Sigmoid colon (tissue), 7 donors: ENCODE results near the gene MIDN. TPM values are rescaled to one million over a fixed set of nuclear protein-coding genes. Genes with fewer than 3 reads are reported as not detected.

ENCODE experiments used
- DNase-seq: peaks from one replicate; pipeline ENCODE4 v3.0.0-alpha.2; 2019
- H3K27ac ChIP-seq, 4 donors: fragments of 200-600 bp; sonication (generic); one replicate each; pipeline ENCODE4 v1.5.1; 2016 to 2019; ENCODE audit warnings: mild to moderate bottlenecking in 1 of 4
- H3K27me3 ChIP-seq, 3 donors: fragments of 200-600 bp; sonication (generic); one replicate each; pipeline ENCODE4 v1.5.1; 2019; ENCODE audit warnings: mild to moderate bottlenecking in 1 of 3
- H3K36me3 ChIP-seq, 4 donors: fragments of 200-600 bp; sonication (generic); one replicate each; pipeline ENCODE4 v1.5.1; 2016 to 2019
- H3K4me1 ChIP-seq, 4 donors: fragments of 200-600 bp; sonication (generic); one replicate each; pipeline ENCODE4 v1.5.1; 2017 to 2019
- H3K4me3 ChIP-seq, 4 donors: fragments of 200-600 bp; sonication (generic); one replicate each; pipeline ENCODE4 v1.5.1; 2017 to 2019; ENCODE audit warnings: mild to moderate bottlenecking in 2 of 4, moderate library complexity in 1 of 4
- H3K9me3 ChIP-seq, 4 donors: fragments of 200-600 bp in 3 of 4; sonication (generic) in 3 of 4; one replicate each; pipeline versions ENCODE4 v1.5.1 to v1.6.1; 2013 to 2019
- EP300 ChIP-seq, 4 donors: sonication (generic); formaldehyde crosslinking; IDR thresholded peaks; one replicate each; pipeline ENCODE4 v1.6.1; 2017; ENCODE audit warnings: antibody characterized with exemption in 4 of 4
- POLR2A ChIP-seq, 2 donors: fragments of 450-650 bp; IDR thresholded peaks; one replicate each; pipeline ENCODE4 v1.6.1; 2016; ENCODE audit warnings: antibody characterized with exemption in 2 of 2, mild to moderate bottlenecking in 2 of 2, moderate library complexity in 2 of 2
- POLR2AphosphoS5 ChIP-seq, 4 donors: sonication (generic); formaldehyde crosslinking; IDR thresholded peaks; one replicate each; pipeline ENCODE4 v1.6.1; 2017; ENCODE audit warnings: antibody characterized with exemption in 4 of 4
- WGBS, 2 donors: extraction: QIAGEN DNeasy Blood & Tissue Kit; methylation state at CpG; one replicate each; pipeline ENCODE4 v1.1.7; 2013; 5-methylcytosine and 5-hydroxymethylcytosine counted together
- intact Hi-C: fragments of 100-400 bp; cut with DNase I; formaldehyde crosslinking; loops from one replicate; pipeline ENCODE4 v1.15.1; 2023
- polyA plus RNA-seq, 3 donors: library from polyadenylated mRNA; stranded (reverse); fragments of 200-250 nt; gene quantifications; one replicate each; pipeline ENCODE4 v1.2.3, GENCODE V29; 2013
- total RNA-seq, 4 donors: library from RNA; depleted of rRNA; stranded (reverse); fragments of >200 nt; gene quantifications; one replicate each; pipeline ENCODE4 v1.1.0, GENCODE V29; 2016
- TF ChIP-seq, protein P1 (sequence below), 4 experiments: fragments of 450-650 bp in 3 of 4; fragments of 200-600 bp in 1 of 4; IDR thresholded peaks; one replicate each; pipeline ENCODE4 v1.5.1; 2016 to 2019; ENCODE audit warnings: antibody characterized with exemption in 4 of 4, mild to moderate bottlenecking in 3 of 4, moderate library complexity in 2 of 4
- donor health status: healthy with polysubstance abuse.
- donor health status: Bipolar disorder and iron deficiency.
- donor health status: healthy.

Gene MIDN
- total and polyA plus RNA-seq, 7 donors, result 14.6 to 87.0 (median 42.1) TPM

DNA sequence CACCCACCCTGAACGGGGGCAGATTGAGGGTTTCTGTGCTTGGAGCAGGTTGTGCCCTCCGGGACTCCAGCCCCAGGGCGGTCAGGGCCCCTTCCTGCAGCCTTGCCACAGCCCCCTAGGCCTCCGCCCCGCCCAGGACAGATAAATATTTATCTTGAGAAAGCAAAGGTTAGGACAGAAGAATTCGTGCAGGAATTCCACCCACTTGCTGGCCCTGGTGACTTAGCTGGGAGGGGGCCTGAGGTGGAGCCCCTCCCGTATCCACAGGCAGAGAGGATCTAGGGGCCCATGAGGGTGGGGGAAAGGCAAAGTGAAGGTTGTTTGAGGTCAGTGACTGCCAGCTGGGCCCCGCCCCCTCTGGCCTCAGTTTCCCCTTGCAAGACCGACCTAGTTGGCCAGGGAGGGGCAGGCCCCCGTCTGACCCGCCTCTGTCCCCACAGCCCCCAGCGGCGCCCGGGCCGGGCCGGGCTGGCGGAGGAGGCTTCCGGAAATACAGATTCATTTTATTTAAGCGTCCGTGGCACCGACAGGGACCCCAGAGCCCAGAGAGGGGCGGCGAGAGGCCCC lies 5.2 kb downstream of the MIDN start:
- peak overlapping the region; percentile 75 to 96 (median 86) for H3K4me3 ChIP-seq
- no peak for DNase-seq
- peak in 3 of 4 donors; percentile 2 to 3 (median 2) for TF ChIP-seq EP300 (IDR thresholded peaks at IDR 0.05)
- no peak for TF ChIP-seq POLR2A (IDR thresholded peaks at IDR 0.05)
- no peak for TF ChIP-seq POLR2AphosphoS5 (IDR thresholded peaks at IDR 0.05)
- TF ChIP-seq, protein P1, sequence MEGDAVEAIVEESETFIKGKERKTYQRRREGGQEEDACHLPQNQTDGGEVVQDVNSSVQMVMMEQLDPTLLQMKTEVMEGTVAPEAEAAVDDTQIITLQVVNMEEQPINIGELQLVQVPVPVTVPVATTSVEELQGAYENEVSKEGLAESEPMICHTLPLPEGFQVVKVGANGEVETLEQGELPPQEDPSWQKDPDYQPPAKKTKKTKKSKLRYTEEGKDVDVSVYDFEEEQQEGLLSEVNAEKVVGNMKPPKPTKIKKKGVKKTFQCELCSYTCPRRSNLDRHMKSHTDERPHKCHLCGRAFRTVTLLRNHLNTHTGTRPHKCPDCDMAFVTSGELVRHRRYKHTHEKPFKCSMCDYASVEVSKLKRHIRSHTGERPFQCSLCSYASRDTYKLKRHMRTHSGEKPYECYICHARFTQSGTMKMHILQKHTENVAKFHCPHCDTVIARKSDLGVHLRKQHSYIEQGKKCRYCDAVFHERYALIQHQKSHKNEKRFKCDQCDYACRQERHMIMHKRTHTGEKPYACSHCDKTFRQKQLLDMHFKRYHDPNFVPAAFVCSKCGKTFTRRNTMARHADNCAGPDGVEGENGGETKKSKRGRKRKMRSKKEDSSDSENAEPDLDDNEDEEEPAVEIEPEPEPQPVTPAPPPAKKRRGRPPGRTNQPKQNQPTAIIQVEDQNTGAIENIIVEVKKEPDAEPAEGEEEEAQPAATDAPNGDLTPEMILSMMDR (IDR thresholded peaks at IDR 0.05), result no peak

GRCh38 chr19:1254081-1254527 lies 5.7 kb downstream of the MIDN start:
- TF ChIP-seq, protein P1 (IDR thresholded peaks at IDR 0.05), result no peak
- TF ChIP-seq POLR2AphosphoS5 (IDR thresholded peaks at IDR 0.05), result peak; percentile 38 to 80 (median 49)
- peaks cover 20 to 59% (median 26%) of the 10 kb centered on the region in 4 donors for H3K36me3 ChIP-seq
- WGBS, 2 donors, result 81 to 84% methylated on average over 37 of the region's 37 CpGs
- H3K9me3 ChIP-seq, result no peaks in the 10 kb centered on the region
- H3K27me3 ChIP-seq, result no peaks in the 10 kb centered on the region
- H3K4me3 ChIP-seq, result peak overlapping the region; percentile 75 to 96 (median 86)
- DNase-seq, result peak; percentile 90
- H3K4me1 ChIP-seq, result peaks cover 3 to 77% (median 67%) of the 10 kb centered on the region in 4 donors
- peak overlapping the region; percentile 96 to 100 (median 100) for H3K27ac ChIP-seq
- intact Hi-C loops, result no loop called here

More for the DNA sequence above, 5.2 kb downstream of the MIDN start:
- intact Hi-C loops, result no loop called here
- WGBS, 2 donors, result 40 to 48% methylated on average over 23 of the region's 23 CpGs
- Histone ChIP-seq H3K9me3 (no peaks in the 10 kb centered on the region), H3K27ac (peak overlapping the region; percentile 96 to 100 (median 100)), H3K4me1 (peaks cover 6 to 72% (median 62%) of the 10 kb centered on the region in 4 donors), H3K27me3 (no peaks in the 10 kb centered on the region), H3K36me3 (peaks cover 20 to 59% (median 26%) of the 10 kb centered on the region in 4 donors)

- no peaks in the 10 kb centered on the region for H3K27me3 ChIP-seq
- H3K9me3 ChIP-seq, result no peaks in the 10 kb centered on the region
- no peak for DNase-seq
- peak overlapping the region in 2 of 4 donors; percentile 77 to 96 for H3K4me3 ChIP-seq
- intact Hi-C loops, result no loop called here
- TF ChIP-seq POLR2AphosphoS5 (IDR thresholded peaks at IDR 0.05) (peak in 1 of 4 donors; percentile 3), POLR2A (IDR thresholded peaks at IDR 0.05) (no peak), EP300 (IDR thresholded peaks at IDR 0.05) (no peak)
- H3K36me3 ChIP-seq, result peaks cover 20 to 59% (median 26%) of the 10 kb centered on the region in 4 donors
- H3K27ac ChIP-seq, result peak overlapping the region; percentile 96 to 100 (median 100)
- peaks cover 3 to 83% (median 73%) of the 10 kb centered on the region in 4 donors for H3K4me1 ChIP-seq
- 84 to 90% methylated on average over 20 of the region's 20 CpGs for WGBS, 2 donors
These were observed 6.3 kb downstream of the MIDN start for GRCh38 chr19:1254530-1255185.

DNA sequence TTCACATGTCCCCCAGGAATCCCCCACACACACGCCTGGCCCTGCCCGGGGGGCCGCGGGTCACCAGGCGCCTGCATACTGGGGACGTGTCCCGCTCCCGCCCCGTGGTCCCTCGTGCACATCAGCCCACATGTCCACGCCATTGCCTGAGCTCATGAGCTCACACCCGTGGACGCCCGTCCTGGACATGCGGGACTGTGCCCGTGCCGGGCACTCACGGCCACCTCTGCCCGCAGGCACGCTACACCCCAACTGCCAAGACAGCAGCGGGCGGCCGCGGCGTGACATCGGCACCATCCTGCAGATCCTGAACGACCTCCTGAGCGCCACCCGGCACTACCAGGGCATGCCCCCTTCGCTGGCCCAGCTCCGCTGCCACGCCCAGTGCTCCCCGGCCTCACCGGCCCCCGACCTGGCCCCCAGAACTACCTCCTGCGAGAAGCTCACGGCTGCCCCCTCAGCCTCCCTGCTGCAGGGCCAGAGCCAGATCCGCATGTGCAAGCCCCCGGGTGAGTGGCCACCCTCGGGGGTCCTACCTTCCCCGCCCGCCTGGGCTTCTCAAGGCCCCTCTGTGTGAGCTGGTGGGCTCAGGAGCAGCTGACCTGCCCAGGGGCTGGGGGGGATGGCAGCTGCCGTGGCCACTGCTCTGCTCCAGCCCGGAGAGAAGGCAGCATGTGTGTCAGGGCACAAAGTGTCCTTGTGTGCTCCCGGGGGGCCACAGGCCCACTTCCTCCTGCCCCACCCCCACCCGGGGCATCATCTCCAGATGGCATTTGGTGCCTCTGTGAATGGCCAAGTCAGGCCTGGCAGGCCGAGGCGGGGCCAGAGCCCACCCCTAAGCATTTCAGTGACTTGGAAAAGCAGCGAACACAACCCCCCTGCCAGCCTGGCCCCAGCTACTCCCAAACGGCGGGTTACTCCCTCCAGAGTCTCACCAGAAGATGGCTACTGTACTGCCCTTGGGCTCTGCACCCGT lies 7.1 kb downstream of the MIDN start:
- WGBS, 2 donors, result 85 to 87% methylated on average over 52 of the region's 52 CpGs
- H3K27ac ChIP-seq, result peak overlapping the region; percentile 96 to 100 (median 100)
- H3K9me3 ChIP-seq, result no peaks in the 10 kb centered on the region
- peaks cover 3 to 91% (median 81%) of the 10 kb centered on the region in 4 donors for H3K4me1 ChIP-seq
- peak in 3 of 4 donors; percentile 5 to 46 (median 16) for TF ChIP-seq POLR2AphosphoS5 (IDR thresholded peaks at IDR 0.05)
- TF ChIP-seq EP300 (IDR thresholded peaks at IDR 0.05), result no peak
- TF ChIP-seq POLR2A (IDR thresholded peaks at IDR 0.05), result peak in 1 of 2 donors; percentile 10
- TF ChIP-seq, protein P1 (IDR thresholded peaks at IDR 0.05), result no peak
- H3K36me3 ChIP-seq, result peaks cover 20 to 59% (median 26%) of the 10 kb centered on the region in 4 donors
- no peaks in the 10 kb centered on the region for H3K27me3 ChIP-seq
- intact Hi-C loops, result no loop called here
- DNase-seq, result no peak
- H3K4me3 ChIP-seq, result no peak overlapping the region
